K562 (cell line): ENCODE data around the gene ST8SIA1.

ENCODE experiments used
- EP300 ChIP-seq: IDR thresholded peaks from 2 replicates; pipeline ENCODE4 v1.6.1; 2012; ENCODE audit warnings: low read length, improper control_type of control experiment
- HMGXB4 ChIP-seq: sonication (generic); formaldehyde crosslinking; IDR thresholded peaks from 2 replicates; pipeline ENCODE4 v1.8.1; 2023; ENCODE audit warnings: mild to moderate bottlenecking, missing genetic modification reagents
- MAX ChIP-seq: sonication (generic); formaldehyde crosslinking; IDR thresholded peaks from 2 replicates; pipeline ENCODE4 v1.9.0; 2022; ENCODE audit warnings: mild to moderate bottlenecking, missing genetic modification reagents
- MXI1 ChIP-seq: IDR thresholded peaks from 2 replicates; pipeline ENCODE4 v1.6.1; 2011; ENCODE audit warnings: low read depth, mild to moderate bottlenecking, improper control_type of control experiment, low read length
- PCBP2 ChIP-seq: fragments of 200-400 bp; formaldehyde crosslinking; IDR thresholded peaks from 2 replicates; pipeline ENCODE4 v1.6.1; 2018; ENCODE audit warnings: low read length, low read depth, mild to moderate bottlenecking, moderate library complexity; ENCODE audit not compliant: poor library complexity, severe bottlenecking
- PHF8 ChIP-seq: fragments of 200-600 bp; sonication (generic); IDR thresholded peaks from 2 replicates; pipeline ENCODE4 v1.6.1; 2012; ENCODE audit warnings: mixed run types, mild to moderate bottlenecking, inconsistent platforms, low read length, moderate library complexity, borderline replicate concordance
- POLR2A ChIP-seq: fragments of 450-650 bp; conservative IDR thresholded peaks from 2 replicates; pipeline ENCODE4 v1.6.1; 2016
- POLR2AphosphoS5 ChIP-seq: IDR thresholded peaks from 2 replicates; pipeline ENCODE4 v1.6.1; 2011; ENCODE audit warnings: mild to moderate bottlenecking, low read depth, low read length, moderate library complexity; ENCODE audit not compliant: control insufficient read depth, insufficient read depth
- TAF7 ChIP-seq: fragments of 450-650 bp; IDR thresholded peaks from 2 replicates; pipeline ENCODE4 v1.6.1; 2016; ENCODE audit warnings: missing genetic modification characterization, missing compliant biosample characterization
- TARDBP ChIP-seq: fragments of 450-650 bp; IDR thresholded peaks from 2 replicates; pipeline ENCODE4 v1.6.1; 2016
- ZNF696 ChIP-seq: fragments of 250-450 bp; sonication (Bioruptor Pico); conservative IDR thresholded peaks from 2 replicates; pipeline ENCODE4 v1.4.0; 2020; ENCODE audit warnings: mild to moderate bottlenecking, moderate library complexity
- ZSCAN29 ChIP-seq: fragments of 450-650 bp; IDR thresholded peaks from 2 replicates; pipeline ENCODE4 v1.6.1; 2017

DNA sequence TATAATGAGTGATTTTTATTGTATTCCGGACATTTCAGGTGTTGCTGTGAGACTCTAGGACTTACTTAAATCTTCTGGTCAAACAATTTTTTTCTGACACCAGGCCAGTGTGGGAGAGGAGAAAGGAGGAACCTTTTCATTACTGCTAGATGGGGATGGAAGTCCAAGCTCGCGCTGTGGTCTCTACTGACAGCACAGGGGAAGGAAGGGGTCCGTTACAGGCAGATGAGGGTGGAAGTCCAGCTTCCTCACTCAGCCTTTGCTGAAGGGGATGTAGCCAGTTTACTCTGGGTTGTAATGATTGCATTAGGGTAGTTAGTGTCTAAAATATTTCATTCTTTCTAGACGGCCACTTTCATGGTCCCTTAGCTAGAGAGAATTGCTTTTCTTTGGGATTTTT, 26.3 kb upstream of the ST8SIA1 start:
- TF ChIP-seq POLR2A (no peak), ZNF696 (CRISPR knock-in tag) (no peak), POLR2AphosphoS5 (no peak), EP300 (no peak), TAF7 (no peak), MXI1 (no peak), PHF8 (no peak), PCBP2 (no peak), ZSCAN29 (no peak), HMGXB4 (CRISPR knock-in tag) (no peak), MAX (no peak), TARDBP (no peak)
